HG03280 (cell line): ENCODE results near the gene FAAP20.
"Not testable (repeated sequence)": the region's sequence is repeated elsewhere in the genome, so short reads cannot be mapped to it uniquely, and the experiment has no call there.

Source experiments
- ATAC-seq: cut with Tn5 transposase; IDR thresholded peaks from one replicate; pipeline ENCODE4 v1.9.1; 2021; ENCODE audit warnings: mild to moderate bottlenecking, moderate library complexity; ENCODE audit not compliant: unreplicated experiment

FAAP20 gene

DNA sequence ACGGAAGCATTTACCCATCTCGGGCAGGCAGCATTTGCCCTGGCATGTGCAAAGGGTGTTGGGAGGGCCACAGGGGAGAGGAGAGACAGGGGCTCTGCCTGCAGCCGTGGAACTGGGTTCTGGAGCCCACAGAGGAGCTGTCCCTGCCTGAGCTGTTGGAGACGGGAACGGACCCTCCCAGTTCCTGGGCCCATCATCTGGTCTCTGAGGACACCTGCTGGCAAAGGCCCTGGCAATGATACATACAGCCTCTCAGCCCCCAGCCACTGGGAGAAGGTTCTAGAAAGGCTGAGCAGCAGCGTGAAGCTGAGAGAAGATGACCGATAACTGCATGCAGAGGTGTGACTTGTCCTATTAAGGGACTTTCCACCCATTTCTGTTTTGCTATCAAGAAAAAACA is 31.4 kb downstream of the FAAP20 start:
- no peak for ATAC-seq

DNA sequence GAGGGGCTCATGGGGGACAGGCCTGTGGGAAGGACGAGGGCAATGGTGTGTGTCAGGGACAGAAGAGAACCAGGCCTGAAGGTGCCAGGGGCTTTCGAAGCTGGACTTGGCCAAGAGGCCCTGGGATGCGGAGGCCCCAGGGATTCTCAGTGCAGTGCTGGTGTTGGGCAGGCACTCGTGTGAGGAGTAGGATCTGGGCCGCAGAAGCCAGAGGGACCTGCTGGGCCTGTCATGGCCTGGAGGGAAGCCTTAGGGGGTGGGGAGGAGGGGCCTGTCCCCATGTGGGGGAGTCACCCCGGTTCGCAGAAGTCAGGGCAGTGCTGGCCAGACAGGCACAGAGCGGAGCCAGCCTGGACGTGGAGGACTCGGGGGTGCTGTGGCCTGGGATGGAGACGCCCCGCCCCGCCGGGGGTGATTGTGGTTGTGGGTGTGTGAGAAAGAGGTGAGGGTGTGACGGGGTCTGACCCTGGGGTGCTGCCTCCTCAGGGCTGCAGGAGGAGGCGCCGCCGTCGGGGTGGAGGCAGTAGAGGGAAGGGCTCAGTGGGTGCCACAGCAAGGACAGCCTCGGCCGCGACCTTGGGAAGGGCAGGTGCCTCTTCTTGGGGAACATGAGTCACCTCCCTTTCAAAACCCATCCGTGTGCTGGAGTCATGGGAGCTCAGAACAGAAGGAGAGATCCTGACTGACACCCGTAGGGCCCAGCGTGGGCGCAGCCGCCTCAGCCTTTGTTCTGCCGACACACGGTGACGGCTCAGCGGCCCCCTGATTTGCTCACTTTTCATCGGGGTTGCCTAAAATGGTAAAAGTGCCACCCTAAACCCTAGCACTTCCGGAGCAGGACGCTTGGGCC is 33.9 kb downstream of the FAAP20 start:
- no peak for ATAC-seq

DNA sequence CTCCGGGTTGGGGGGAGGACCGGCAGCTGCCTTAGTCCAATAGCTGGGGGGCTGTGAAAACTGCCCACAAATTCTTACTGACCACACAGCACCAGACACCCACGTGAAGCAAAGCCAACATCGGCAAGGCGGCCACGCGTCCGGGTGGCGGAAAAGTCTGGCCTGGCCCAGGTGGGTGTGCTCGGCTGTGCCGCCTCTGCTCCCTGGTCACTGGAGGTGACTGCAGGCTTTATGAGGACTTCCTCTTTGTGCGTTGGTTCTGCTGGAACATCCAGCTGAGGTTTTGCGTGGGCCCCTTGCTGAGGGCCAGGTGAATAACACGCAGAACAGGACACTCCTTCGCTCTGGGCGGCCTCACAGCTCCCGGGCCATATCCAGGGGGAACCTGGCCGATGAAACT is 35.4 kb downstream of the FAAP20 start:
- ATAC-seq = no peak

- no peak for ATAC-seq
These were observed 36.3 kb downstream of the FAAP20 start for GRCh38 chr1:2158272-2158671.

GRCh38 chr1:2157856-2158255 is 36.7 kb downstream of the FAAP20 start:
- ATAC-seq = no peak

DNA sequence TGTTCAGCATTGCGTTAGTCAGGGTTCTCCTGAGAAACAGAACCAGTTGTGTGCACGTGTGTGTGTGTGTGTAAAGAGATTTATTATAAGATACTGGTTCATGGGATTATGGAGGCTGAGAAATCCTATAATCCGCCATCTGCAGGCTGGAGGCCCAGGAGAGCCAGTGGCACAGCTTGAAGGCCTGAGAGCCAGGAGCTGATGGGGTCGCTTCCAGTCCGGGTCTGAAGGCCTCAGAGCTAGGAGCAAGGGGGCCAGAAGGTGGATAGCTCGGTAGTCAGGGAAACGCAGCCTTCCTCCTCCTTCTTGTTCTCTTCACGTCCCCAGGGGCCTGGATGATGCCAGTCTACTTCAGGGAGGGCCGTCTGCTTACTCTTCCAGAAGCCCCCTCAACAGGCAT is 37.7 kb downstream of the FAAP20 start:
- no peak for ATAC-seq

GRCh38 chr1:2155788-2156187 is 38.8 kb downstream of the FAAP20 start:
- no peak for ATAC-seq

GRCh38 chr1:2155147-2155598 is 39.4 kb downstream of the FAAP20 start:
- no peak for ATAC-seq

GRCh38 chr1:2154022-2154421 is 40.5 kb downstream of the FAAP20 start:
- no peak for ATAC-seq

- ATAC-seq = no peak
These were observed 41.6 kb downstream of the FAAP20 start for GRCh38 chr1:2152954-2153353.

GRCh38 chr1:2151911-2152310 is 42.7 kb downstream of the FAAP20 start:
- no peak for ATAC-seq

GRCh38 chr1:2151252-2151651 is 43.3 kb downstream of the FAAP20 start:
- ATAC-seq = no peak

DNA sequence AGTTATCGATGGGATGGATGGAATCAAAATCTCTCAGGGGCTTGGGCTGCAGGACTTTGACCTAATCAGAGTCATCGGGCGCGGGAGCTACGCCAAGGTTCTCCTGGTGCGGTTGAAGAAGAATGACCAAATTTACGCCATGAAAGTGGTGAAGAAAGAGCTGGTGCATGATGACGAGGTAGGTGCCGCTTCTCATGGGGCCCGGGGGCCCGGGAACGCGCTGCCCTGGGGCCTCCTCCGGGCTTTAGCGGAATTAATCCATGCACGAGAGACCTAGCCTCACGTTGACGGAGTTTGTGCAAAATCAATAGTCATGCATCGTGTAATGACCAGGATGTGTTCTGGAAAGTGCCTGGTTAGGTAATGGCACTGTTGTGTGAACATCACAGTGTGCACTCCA is 43.8 kb downstream of the FAAP20 start:
- ATAC-seq = no peak

GRCh38 chr1:2148691-2149090 is 45.9 kb downstream of the FAAP20 start:
- ATAC-seq = no peak

DNA sequence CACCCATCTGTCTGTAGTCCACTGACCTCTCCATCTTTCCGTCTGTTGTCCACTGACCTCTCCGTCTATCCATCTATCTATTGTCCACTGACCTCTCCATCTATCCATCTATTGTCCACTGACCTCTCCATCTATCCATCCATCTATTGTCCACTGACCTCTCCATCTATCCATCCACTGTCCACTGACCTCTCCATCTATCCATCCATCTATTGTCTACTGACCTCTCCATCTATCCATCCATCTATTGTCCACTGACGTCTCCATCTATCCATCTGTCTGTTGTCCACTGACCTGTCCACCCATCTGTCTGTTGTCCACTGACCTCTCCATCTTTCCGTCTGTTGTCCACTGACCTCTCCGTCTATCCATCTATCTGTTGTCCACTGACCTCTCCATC is 46.7 kb downstream of the FAAP20 start:
- not testable (repeated sequence) for ATAC-seq

DNA sequence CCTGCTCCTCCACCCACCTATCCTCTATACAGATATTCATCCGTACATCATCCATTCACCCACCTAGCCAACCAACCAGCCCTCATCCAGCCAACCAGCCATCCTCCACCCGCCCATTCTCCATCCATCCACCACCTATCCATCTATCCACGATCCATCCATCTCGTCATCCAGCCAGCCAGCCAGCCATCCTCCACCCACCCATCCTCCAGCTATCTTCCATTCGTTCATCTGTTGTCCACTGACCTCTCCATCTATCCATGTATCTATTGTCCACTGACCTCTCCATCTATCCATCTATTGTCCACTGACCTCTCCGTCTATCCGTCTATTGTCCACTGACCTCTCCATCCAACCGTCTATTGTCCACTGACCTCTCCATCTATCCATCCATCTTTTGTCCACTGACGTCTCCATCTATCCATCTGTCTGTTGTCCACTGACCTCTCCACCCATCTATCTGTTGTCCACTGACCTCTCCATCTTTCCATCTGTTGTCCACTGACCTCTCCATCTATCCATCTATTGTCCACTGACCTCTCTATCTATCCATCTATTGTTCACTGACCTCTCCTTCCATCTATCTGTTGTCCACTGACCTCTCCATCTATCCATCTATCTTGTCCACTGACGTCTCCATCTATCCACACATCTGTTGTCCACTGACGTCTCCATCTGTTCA is 47.6 kb downstream of the FAAP20 start:
- ATAC-seq = no peak

DNA sequence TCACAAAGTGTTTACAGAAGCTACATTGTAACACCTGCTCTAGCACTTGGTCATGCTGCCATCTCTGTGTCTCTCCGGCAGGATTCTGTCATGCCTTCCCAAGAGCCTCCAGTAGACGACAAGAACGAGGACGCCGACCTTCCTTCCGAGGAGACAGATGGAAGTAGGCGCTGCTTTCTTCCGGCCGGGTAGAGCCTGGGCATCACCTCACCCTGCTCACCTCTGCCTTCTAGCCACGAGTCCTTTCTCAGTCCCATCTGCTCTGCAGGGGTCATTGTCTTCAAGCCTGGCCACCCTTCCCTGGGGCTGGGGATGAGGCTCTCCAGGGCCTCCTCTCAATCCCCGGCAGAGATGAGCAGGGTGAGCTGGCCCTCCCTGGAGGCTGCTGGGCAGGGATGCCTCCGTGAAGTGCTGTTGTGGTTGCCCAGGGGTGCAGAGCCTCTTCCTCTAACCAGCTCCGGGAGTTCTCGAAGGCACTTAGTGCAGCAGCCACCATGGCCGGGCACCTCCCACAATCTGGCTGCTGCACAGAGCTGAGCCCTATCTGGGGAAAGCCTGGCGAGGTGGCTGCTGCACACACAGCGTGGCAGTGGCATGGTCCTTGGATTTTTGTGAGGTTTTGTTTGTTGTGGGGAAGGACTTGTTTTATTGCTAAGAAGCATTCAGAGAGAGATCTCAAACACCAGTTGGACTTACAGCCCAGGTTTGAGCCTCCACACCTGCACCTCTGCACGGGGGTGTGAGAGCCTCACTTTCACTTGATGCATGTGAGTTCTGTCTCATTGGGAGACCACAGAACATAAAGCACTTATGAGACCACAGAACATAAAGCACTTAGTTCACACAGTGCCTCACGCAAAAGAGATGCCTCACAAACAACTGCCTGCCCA is 48.4 kb downstream of the FAAP20 start:
- ATAC-seq = no peak

GRCh38 chr1:2144501-2145090 is 50.0 kb downstream of the FAAP20 start:
- no peak for ATAC-seq

DNA sequence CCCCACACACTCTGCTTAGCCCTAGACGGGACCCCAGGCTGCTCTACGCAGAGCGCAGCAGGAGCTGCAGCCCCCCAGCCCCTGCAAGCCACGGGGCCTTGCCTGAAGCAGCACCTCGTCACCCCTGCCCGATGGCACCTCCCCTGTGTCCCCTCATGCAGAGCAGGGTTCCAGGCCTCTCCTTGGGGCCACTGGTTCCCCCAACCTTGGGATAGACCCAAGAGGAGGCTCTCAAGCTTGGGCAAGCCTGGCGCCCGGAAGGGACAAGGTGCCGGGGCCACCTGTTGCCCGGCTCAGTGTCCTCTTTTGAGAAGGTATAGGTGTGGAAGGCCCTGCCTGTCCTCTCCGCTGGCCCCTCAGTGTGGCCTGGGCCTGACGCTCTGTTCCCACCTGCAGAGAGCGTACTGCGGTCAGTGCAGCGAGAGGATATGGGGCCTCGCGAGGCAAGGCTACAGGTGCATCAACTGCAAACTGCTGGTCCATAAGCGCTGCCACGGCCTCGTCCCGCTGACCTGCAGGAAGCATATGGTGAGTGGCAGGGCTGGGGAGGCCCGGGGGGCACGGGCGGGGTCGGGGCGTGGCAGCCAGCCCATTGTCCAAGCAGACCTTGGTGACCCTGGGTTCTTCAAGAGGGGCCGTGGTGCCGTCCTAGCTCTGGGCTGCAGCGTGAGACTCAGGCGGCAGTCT is 50.6 kb downstream of the FAAP20 start:
- no peak for ATAC-seq

- ATAC-seq = no peak
These were observed 53.5 kb downstream of the FAAP20 start for GRCh38 chr1:2141025-2141424.
